HepG2 (cell line): ENCODE results near the gene SECTM1. TPM values are rescaled to one million over a fixed set of nuclear protein-coding genes. Genes with fewer than 3 reads are reported as not detected.

Experiments
- CENPBD1 ChIP-seq: sonication (generic); formaldehyde crosslinking; IDR thresholded peaks from 2 replicates; pipeline ENCODE4 v1.8.0; 2022; ENCODE audit warnings: missing genetic modification reagents, low read depth, mild to moderate bottlenecking, borderline replicate concordance
- DDIT3 ChIP-seq: sonication (generic); formaldehyde crosslinking; IDR thresholded peaks from 2 replicates; pipeline ENCODE4 v1.4.0; 2020; ENCODE audit warnings: mild to moderate bottlenecking, missing genetic modification reagents
- ELF1 ChIP-seq: sonication (generic); formaldehyde crosslinking; IDR thresholded peaks from 2 replicates; pipeline ENCODE4 v1.4.0; 2020; ENCODE audit warnings: missing genetic modification reagents
- GABPB1 ChIP-seq: IDR thresholded peaks from 2 replicates; pipeline ENCODE4 v1.6.1; 2016; ENCODE audit warnings: mild to moderate bottlenecking, missing genetic modification reagents, moderate library complexity, missing compliant biosample characterization
- GZF1 ChIP-seq: sonication (generic); formaldehyde crosslinking; IDR thresholded peaks from 2 replicates; pipeline ENCODE4 v1.5.1; 2020; ENCODE audit warnings: mild to moderate bottlenecking, missing genetic modification reagents
- MAF1 ChIP-seq: sonication (generic); formaldehyde crosslinking; IDR thresholded peaks from 2 replicates; pipeline ENCODE4 v1.5.0; 2020; ENCODE audit warnings: missing genetic modification reagents, borderline replicate concordance
- NCOR1 ChIP-seq: fragments of 200-600 bp; sonication (generic); IDR thresholded peaks from 2 replicates; pipeline ENCODE4 v1.7.0; 2017; ENCODE audit warnings: antibody characterized with exemption, low read length, borderline replicate concordance
- NFKB2 ChIP-seq: sonication (generic); formaldehyde crosslinking; IDR thresholded peaks from 2 replicates; pipeline ENCODE4 v1.4.0; 2020; ENCODE audit warnings: missing genetic modification reagents, borderline replicate concordance
- PAX8 ChIP-seq: sonication (generic); formaldehyde crosslinking; IDR thresholded peaks from 2 replicates; pipeline ENCODE4 v1.8.0; 2022; ENCODE audit warnings: mild to moderate bottlenecking, missing genetic modification reagents, borderline replicate concordance
- SP2 ChIP-seq: sonication (generic); formaldehyde crosslinking; IDR thresholded peaks from 2 replicates; pipeline ENCODE4 v1.5.1; 2020; ENCODE audit warnings: mild to moderate bottlenecking, missing genetic modification reagents
- SRSF1 ChIP-seq: fragments of 200-400 bp; formaldehyde crosslinking; optimal IDR thresholded peaks from 2 replicates; pipeline ENCODE3; 2017; ENCODE audit warnings: mild to moderate bottlenecking, low read depth, low read length, moderate library complexity
- STAT5B ChIP-seq: sonication (generic); formaldehyde crosslinking; IDR thresholded peaks from 2 replicates; pipeline ENCODE4 v1.4.0; 2020; ENCODE audit warnings: missing genetic modification reagents
- TCF12 ChIP-seq, 2 experiments: fragments of 450-650 bp in 1 of 2; sonication (generic) in 1 of 2; formaldehyde crosslinking in 1 of 2; IDR thresholded peaks; 2 replicates each; pipeline versions ENCODE4 v1.6.1 to v1.8.0; 2017 to 2022; ENCODE audit warnings: antibody characterized with exemption in 1 of 2, mild to moderate bottlenecking in 1 of 2, missing genetic modification reagents in 1 of 2, moderate library complexity in 1 of 2
- TEAD3 ChIP-seq: optimal IDR thresholded peaks from 2 replicates; pipeline ENCODE3; 2016; ENCODE audit warnings: borderline replicate concordance
- U2AF2 ChIP-seq: fragments of 200-400 bp; formaldehyde crosslinking; IDR thresholded peaks from 2 replicates; pipeline ENCODE4 v1.6.1; 2017; ENCODE audit warnings: low read depth, mild to moderate bottlenecking, low read length
- ZNF430 ChIP-seq: sonication (generic); formaldehyde crosslinking; IDR thresholded peaks from 2 replicates; pipeline ENCODE4 v1.9.0; 2021; ENCODE audit warnings: mild to moderate bottlenecking, missing genetic modification reagents
- ZNF761 ChIP-seq: sonication (generic); formaldehyde crosslinking; conservative IDR thresholded peaks from 2 replicates; pipeline ENCODE4 v1.4.0; 2020; ENCODE audit warnings: mild to moderate bottlenecking, missing genetic modification reagents
- ZNF780A ChIP-seq: sonication (generic); formaldehyde crosslinking; IDR thresholded peaks from 2 replicates; pipeline ENCODE4 v1.8.0; 2022; ENCODE audit warnings: mild to moderate bottlenecking, missing genetic modification reagents, moderate library complexity
- ZNF891 ChIP-seq: sonication (generic); formaldehyde crosslinking; IDR thresholded peaks from 2 replicates; pipeline ENCODE4 v1.5.0; 2020; ENCODE audit warnings: mild to moderate bottlenecking, missing genetic modification reagents
- polyA plus RNA-seq, 8 experiments: library from polyadenylated mRNA; depleted of rRNA in 3 of 8; stranded (reverse) in 7 of 8; unstranded in 1 of 8; fragments of >200 nt; fragmentation: Illumina TruSeq in 4 of 8; extraction: Trizol in 4 of 8; gene quantifications; 2 replicates each; pipeline versions ENCODE4 v1.2.1 to v1.2.3, GENCODE V29; 2011 to 2016; ENCODE audit warnings: low read depth in 4 of 8, missing spikeins in 1 of 8, mixed read lengths in 1 of 8; ENCODE audit not compliant: insufficient read depth in 1 of 8
- total RNA-seq, 5 experiments: library from RNA; depleted of rRNA; stranded (reverse); fragments of >200 nt; fragmentation: Illumina TruSeq; extraction: Trizol; gene quantifications; 2 replicates each; pipeline ENCODE4 v1.2.3, GENCODE V29; 2016; ENCODE audit warnings: low read depth in 1 of 5
- TF ChIP-seq, protein P1 (sequence below): conservative IDR thresholded peaks from 2 replicates; pipeline ENCODE4 v1.6.1; 2018; ENCODE audit warnings: missing genetic modification reagents
- TF ChIP-seq, protein P2 (sequence below): sonication (generic); formaldehyde crosslinking; IDR thresholded peaks from 2 replicates; pipeline ENCODE4 v1.5.0; 2020; ENCODE audit warnings: missing genetic modification reagents, mild to moderate bottlenecking, borderline replicate concordance
- TF ChIP-seq, protein P3 (sequence below): sonication (generic); formaldehyde crosslinking; IDR thresholded peaks from 2 replicates; pipeline ENCODE4 v1.4.0; 2020; ENCODE audit warnings: missing genetic modification reagents, borderline replicate concordance

Gene SECTM1
- total and polyA plus RNA-seq, 2 of the 13 experiments (the other 11 are each of a cell fraction or from before 2014, with no cell fraction given), result 3.5 to 5.3 TPM

DNA sequence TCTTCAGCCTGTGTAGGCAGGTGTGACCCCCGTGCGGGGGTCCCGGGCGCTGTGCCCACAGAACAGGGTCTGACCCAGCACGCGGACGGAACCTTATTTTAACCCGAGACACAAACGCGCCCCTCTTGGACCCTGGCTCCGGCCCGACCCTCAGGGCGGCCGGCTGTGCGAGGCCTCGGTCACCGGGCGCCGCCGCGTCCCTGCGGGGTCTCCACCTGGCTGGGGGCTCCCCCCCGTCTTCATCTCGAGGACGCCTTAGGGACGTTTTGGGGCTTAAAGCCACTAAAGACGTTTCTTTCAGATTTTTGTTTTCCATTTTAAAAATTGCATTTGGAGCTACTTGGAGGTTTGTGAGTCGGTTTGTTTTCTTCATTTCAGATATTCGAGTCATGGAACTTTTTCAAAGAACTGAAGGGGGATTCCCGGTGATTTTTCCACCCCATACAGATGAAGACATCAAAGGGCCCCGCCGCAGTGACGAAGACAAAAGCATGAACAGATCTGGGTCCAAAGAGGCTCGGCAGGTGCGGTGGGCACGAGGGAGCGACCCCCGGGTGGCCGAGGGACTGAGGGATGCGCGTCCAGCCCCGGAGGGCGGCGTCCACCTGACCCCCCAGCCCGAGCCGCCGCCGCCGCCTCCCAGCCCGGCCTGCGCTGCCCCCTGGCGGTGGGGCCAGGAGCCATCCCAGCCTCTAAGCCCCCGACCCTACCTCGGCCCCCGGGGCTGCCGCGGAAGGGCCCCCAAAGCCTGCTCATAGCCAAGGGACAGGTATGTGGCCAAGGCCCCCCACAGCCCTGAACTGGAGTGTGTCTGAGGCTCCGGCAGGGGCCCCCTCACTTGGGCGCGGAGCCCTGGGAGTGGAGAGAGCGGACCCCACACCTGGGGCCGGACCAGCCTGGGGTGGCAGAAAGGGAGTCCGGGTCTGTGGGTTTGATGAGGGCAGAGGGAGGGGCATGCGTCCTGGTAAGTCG is 12.3 kb downstream of the SECTM1 start (continued):
- TF ChIP-seq ZNF780A (no peak), SP2 (no peak), ZNF430 (CRISPR knock-in tag) (peak; percentile 33; the same call in 1 of the 2 replicates), GABPB1 (CRISPR knock-in tag) (peak; percentile 31; the same call in 1 of the 2 replicates), ZNF891 (CRISPR knock-in tag) (no peak; the same call in 1 of the 2 replicates), MAF1 (no peak), PAX8 (CRISPR knock-in tag) (no peak), U2AF2 (no peak), SRSF1 (peak; percentile 48), ELF1 (CRISPR knock-in tag) (no peak), STAT5B (no peak), TCF12 (IDR thresholded peaks at IDR 0.05) (no peak), TCF12 (CRISPR knock-in tag; IDR thresholded peaks at IDR 0.05) (peak; percentile 58; the same call in 1 of the 2 replicates), GZF1 (no peak), CENPBD1 (CRISPR knock-in tag) (no peak), DDIT3 (CRISPR knock-in tag) (no peak), NCOR1 (no peak), TEAD3 (CRISPR knock-in tag) (no peak), ZNF761 (CRISPR knock-in tag) (peak; percentile 88; the same call in 1 of the 2 replicates), NFKB2 (CRISPR knock-in tag) (0 out of 2 replicates have a peak, but pooled peaks have one; percentile 7)
- TF ChIP-seq, protein P1, sequence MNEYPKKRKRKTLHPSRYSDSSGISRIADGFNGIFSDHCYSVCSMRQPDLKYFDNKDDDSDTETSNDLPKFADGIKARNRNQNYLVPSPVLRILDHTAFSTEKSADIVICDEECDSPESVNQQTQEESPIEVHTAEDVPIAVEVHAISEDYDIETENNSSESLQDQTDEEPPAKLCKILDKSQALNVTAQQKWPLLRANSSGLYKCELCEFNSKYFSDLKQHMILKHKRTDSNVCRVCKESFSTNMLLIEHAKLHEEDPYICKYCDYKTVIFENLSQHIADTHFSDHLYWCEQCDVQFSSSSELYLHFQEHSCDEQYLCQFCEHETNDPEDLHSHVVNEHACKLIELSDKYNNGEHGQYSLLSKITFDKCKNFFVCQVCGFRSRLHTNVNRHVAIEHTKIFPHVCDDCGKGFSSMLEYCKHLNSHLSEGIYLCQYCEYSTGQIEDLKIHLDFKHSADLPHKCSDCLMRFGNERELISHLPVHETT (CRISPR knock-in tag), result no peak
- TF ChIP-seq, protein P2, sequence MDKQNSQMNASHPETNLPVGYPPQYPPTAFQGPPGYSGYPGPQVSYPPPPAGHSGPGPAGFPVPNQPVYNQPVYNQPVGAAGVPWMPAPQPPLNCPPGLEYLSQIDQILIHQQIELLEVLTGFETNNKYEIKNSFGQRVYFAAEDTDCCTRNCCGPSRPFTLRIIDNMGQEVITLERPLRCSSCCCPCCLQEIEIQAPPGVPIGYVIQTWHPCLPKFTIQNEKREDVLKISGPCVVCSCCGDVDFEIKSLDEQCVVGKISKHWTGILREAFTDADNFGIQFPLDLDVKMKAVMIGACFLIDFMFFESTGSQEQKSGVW (CRISPR knock-in tag), result no peak
- TF ChIP-seq, protein P3, sequence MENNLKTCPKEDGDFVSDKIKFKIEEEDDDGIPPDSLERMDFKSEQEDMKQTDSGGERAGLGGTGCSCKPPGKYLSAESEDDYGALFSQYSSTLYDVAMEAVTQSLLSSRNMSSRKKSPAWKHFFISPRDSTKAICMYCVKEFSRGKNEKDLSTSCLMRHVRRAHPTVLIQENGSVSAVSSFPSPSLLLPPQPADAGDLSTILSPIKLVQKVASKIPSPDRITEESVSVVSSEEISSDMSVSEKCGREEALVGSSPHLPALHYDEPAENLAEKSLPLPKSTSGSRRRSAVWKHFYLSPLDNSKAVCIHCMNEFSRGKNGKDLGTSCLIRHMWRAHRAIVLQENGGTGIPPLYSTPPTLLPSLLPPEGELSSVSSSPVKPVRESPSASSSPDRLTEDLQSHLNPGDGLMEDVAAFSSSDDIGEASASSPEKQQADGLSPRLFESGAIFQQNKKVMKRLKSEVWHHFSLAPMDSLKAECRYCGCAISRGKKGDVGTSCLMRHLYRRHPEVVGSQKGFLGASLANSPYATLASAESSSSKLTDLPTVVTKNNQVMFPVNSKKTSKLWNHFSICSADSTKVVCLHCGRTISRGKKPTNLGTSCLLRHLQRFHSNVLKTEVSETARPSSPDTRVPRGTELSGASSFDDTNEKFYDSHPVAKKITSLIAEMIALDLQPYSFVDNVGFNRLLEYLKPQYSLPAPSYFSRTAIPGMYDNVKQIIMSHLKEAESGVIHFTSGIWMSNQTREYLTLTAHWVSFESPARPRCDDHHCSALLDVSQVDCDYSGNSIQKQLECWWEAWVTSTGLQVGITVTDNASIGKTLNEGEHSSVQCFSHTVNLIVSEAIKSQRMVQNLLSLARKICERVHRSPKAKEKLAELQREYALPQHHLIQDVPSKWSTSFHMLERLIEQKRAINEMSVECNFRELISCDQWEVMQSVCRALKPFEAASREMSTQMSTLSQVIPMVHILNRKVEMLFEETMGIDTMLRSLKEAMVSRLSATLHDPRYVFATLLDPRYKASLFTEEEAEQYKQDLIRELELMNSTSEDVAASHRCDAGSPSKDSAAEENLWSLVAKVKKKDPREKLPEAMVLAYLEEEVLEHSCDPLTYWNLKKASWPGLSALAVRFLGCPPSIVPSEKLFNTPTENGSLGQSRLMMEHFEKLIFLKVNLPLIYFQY (CRISPR knock-in tag), result no peak
